Suprapubic skin (tissue), 4 donors: ENCODE results near the gene MLPH.

Source experiments
- CTCF ChIP-seq, 2 donors: fragments of 200-600 bp in 1 of 2; fragments of 450-650 bp in 1 of 2; sonication (generic) in 1 of 2; IDR thresholded peaks; one replicate each; pipeline ENCODE4 v1.5.1; 2016 to 2019; ENCODE audit warnings: antibody characterized with exemption in 2 of 2, mild to moderate bottlenecking in 1 of 2, moderate library complexity in 1 of 2
- EP300 ChIP-seq: sonication (generic); formaldehyde crosslinking; IDR thresholded peaks from one replicate; pipeline ENCODE4 v1.6.1; 2017; ENCODE audit warnings: antibody characterized with exemption
- POLR2A ChIP-seq, 2 donors: fragments of 450-650 bp; IDR thresholded peaks; one replicate each; pipeline ENCODE4 v1.6.1; 2017; ENCODE audit warnings: antibody characterized with exemption in 2 of 2, mild to moderate bottlenecking in 2 of 2, moderate library complexity in 2 of 2
- POLR2AphosphoS5 ChIP-seq, 3 donors: sonication (generic); formaldehyde crosslinking; IDR thresholded peaks; one replicate each; pipeline ENCODE4 v1.6.1; 2017; ENCODE audit warnings: antibody characterized with exemption in 3 of 3

GRCh38 chr2:237581326-237581725, 94.3 kb downstream of the MLPH start:
- no peak for TF ChIP-seq CTCF (IDR thresholded peaks at IDR 0.05)
- no peak for TF ChIP-seq POLR2A (IDR thresholded peaks at IDR 0.05)
- TF ChIP-seq EP300, result no peak
- TF ChIP-seq POLR2AphosphoS5 (IDR thresholded peaks at IDR 0.05), result no peak
